SH-SY5Y (cell line): ENCODE data around the gene NR3C2.

ENCODE experiments used
- GATA2 ChIP-seq: IDR thresholded peaks from 2 replicates; pipeline ENCODE4 v1.6.1; 2011; ENCODE audit warnings: mild to moderate bottlenecking, low read depth, low read length
- GATA3 ChIP-seq: IDR thresholded peaks from 2 replicates; pipeline ENCODE4 v1.6.1; 2011; ENCODE audit warnings: low read depth, mild to moderate bottlenecking, low read length, moderate library complexity

GRCh38 chr4:148145475-148145874 is 296.7 kb downstream of the NR3C2 start:
- TF ChIP-seq GATA3 = no peak
- no peak for TF ChIP-seq GATA2
